ENCODE measurements around the gene SCML1. TPM values are rescaled to one million over a fixed set of nuclear protein-coding genes. Genes with fewer than 3 reads are reported as not detected.

The SCML1 gene
- total and polyA plus RNA-seq, 2 donors (not counting 3 experiments of a cell fraction or from before 2014, with no cell fraction given) = 8.8 to 12.4 TPM

- no peaks in the 10 kb centered on the region for H4K20me1 ChIP-seq (replicated peaks; ENCODE audit: control insufficient read depth, extremely low read depth, insufficient read depth, low read length)
- H3K9ac ChIP-seq (replicated peaks; ENCODE audit: extremely low read depth, insufficient read depth, low read length) = no peak overlapping the region
- BruUV-seq (replicated peaks) = no TSS peak
- H3K27me3 ChIP-seq (ENCODE audit: control insufficient read depth in 2 of 2, insufficient read depth in 2 of 2, low read length in 2 of 2) = no peaks in the 10 kb centered on the region
- H3K4me1 ChIP-seq (ENCODE audit: control insufficient read depth, extremely low read depth, insufficient read depth, low read length) = peaks cover 5% of the 10 kb centered on the region
- ChIA-PET POLR2A (no interaction called here), CTCF (no interaction called here)
- no peak overlapping the region for H3K4me3 ChIP-seq (replicated peaks in 1 of 3; ENCODE audit: insufficient read depth in 1 of 3, low read depth in 1 of 3, low read length in 3 of 3)
- no peaks in the 10 kb centered on the region for H3K9me3 ChIP-seq (replicated peaks; ENCODE audit: control insufficient read depth, insufficient read depth, low read length)
- intact Hi-C loops (cut with micrococcal nuclease) (loop anchor here (10.0 kb wide), 1 partner anchor 1877 kb away; the partner anchor contains the start of gene AP1S2), dilution Hi-C loops (cut with MboI; ENCODE audit: extremely low pct_ligation_motif_present, low sequenced_read_pairs) (no loop called here)
- no peak overlapping the region for H3K4me2 ChIP-seq (ENCODE audit: insufficient read depth, low read length)
- no peak for TF ChIP-seq GATA2 (IDR thresholded peaks at IDR 0.05; ENCODE audit: insufficient read depth, insufficient read length, low read depth, low read length)
- no peak for TF ChIP-seq JUN (IDR thresholded peaks at IDR 0.05; ENCODE audit: borderline replicate concordance, insufficient read depth, insufficient read length, low read depth)
- TF ChIP-seq MYC (IDR thresholded peaks at IDR 0.05; ENCODE audit: low read depth, low read length) = no peak
- TF ChIP-seq EZH2 (IDR thresholded peaks at IDR 0.05; ENCODE audit: borderline replicate concordance, low read depth, low read length, severe bottlenecking) = no peak
- no peak for TF ChIP-seq CTCF (IDR thresholded peaks at IDR 0.05; ENCODE audit: extremely low read depth in 1 of 2, insufficient read depth in 1 of 2, low read depth in 1 of 2, low read length in 2 of 2)
- no peak for TF ChIP-seq FOS (IDR thresholded peaks at IDR 0.05; ENCODE audit: borderline replicate concordance, insufficient read depth, low read length)
- TF ChIP-seq POLR2A (IDR thresholded peaks at IDR 0.05; ENCODE audit: low read depth, low read length) = no peak
- TF ChIP-seq POLR2AphosphoS5 (IDR thresholded peaks at IDR 0.05; ENCODE audit: insufficient read depth, low read depth, low read length) = no peak
- TF ChIP-seq MAX (IDR thresholded peaks at IDR 0.05; ENCODE audit: insufficient read depth, insufficient read length) = no peak
- no peaks in the 10 kb centered on the region for H3K9me1 ChIP-seq (replicated peaks; ENCODE audit: control insufficient read depth, extremely low read depth, insufficient read depth, low read length)
- no peak overlapping the region for H2AFZ ChIP-seq (ENCODE audit: low read depth, low read length)
- FAIRE-seq (no peak), DNase-seq (ENCODE audit: low read depth, low spot score) (no peak)
- H3K79me2 ChIP-seq (ENCODE audit: control insufficient read depth, insufficient read depth, low read length) = no peaks in the 10 kb centered on the region
- H3K27ac ChIP-seq (ENCODE audit: insufficient read depth, low read depth, low read length) = no peak overlapping the region
- H3K36me3 ChIP-seq (ENCODE audit: control insufficient read depth in 2 of 2, extremely low read depth in 1 of 2, insufficient read depth in 2 of 2, low read length in 2 of 2) = no peaks in the 10 kb centered on the region
Observed at GRCh38 chrX:17732138-17732783, 5.0 kb upstream of the SCML1 start.

All from endothelial cell of umbilical vein (primary cell).